ENCODE measurements around the gene DIDO1.
"Not testable (repeated sequence)": the region's sequence is repeated elsewhere in the genome, so short reads cannot be mapped to it uniquely, and the experiment has no call there.

DIDO1 gene

GRCh38 chr20:62875419-62876361, 50.6 kb downstream of the DIDO1 start:
- DNase-seq, result peak; percentile 65

DNA sequence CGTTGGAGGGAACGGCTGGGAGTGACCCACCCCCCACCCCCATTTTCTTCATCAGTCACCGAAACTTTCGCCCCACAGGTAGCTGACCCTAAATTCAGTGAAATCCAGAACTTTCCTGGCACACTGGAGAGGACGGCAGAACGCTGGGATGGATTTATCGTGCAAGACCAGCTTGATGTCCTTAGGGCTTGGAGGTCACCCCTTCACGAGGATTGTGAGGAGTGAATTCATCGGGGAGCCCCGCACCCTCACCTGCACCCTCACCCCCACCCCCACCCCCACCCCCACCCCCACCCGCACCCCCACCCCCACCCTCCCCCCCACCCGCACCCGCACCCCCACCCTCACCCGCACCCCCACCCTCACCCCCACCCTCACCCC, 51.4 kb downstream of the DIDO1 start:
- DNase-seq, result no peak

DNA sequence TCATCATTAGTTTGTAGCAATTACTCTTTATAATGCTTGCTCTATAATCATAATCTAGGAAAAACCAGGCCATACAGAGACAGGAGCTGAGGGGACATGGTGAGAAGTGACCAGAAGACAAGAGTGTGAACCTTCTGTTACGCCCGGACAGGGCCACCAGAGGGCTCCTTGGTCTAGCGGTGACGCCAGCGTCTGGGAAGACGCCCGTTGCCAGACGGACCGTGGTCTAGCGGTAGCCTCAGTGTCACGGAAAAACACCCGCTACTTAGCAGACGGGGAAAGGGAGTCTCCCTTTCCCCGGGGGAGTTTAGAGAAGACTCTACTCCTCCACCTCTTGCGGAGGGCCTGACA, 52.6 kb downstream of the DIDO1 start:
- DNase-seq, result not testable (repeated sequence)

DNA sequence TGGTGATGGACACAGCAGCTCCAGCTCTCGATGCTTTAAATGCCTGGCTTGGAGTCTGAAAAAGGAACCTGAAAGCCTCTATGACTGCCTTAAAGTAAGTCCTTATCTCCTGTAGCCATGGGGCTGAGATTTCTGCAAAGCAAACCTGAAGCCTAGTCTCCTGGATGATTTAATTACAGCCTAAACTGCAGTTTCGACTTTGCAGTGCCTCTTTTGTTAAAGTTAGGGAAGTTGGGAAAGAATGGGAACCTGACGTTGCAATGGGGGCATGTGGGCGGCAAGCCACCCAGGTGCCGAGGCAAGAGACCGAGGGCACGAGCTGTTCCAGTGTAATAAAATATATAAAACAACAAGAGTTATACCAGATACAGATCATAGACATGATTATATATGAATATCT, 53.0 kb downstream of the DIDO1 start:
- DNase-seq, result no peak

- no peak for DNase-seq
Observed at GRCh38 chr20:62872862-62873261, 53.4 kb downstream of the DIDO1 start.

DNA sequence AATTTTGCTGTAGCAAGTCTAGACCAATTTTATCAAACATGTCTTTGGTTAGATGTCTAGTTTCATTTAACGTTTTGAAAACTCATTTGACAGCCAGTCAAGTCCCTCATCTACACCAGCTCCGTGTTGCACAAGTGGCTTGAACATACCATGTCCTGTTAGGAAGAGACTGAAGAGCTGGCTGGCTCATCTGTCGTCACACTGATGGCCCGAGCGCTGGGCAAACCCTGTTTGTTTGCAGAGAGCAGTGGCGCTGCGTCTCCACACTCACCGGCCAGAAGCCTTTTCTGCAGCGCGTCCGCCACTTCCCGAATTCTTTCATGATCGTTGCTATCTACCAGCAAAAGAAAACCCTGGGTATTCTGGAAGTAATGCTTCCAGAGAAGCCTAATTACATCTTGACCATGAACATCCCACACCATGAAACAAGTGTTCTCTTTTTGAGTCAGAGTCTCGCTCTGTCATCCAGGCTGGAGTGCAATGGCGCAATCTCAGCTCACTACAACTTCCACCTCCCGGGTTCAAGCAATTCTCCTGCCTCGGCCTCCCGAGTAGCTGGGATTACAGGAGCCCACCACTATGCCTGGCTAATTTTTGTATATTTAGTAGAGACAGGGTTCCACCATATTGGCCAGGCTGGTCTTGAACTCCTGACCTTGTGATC, 54.0 kb downstream of the DIDO1 start:
- no peak for DNase-seq

- no peak for DNase-seq
Observed at GRCh38 chr20:62864207-62864606, 62.1 kb downstream of the DIDO1 start.

DNA sequence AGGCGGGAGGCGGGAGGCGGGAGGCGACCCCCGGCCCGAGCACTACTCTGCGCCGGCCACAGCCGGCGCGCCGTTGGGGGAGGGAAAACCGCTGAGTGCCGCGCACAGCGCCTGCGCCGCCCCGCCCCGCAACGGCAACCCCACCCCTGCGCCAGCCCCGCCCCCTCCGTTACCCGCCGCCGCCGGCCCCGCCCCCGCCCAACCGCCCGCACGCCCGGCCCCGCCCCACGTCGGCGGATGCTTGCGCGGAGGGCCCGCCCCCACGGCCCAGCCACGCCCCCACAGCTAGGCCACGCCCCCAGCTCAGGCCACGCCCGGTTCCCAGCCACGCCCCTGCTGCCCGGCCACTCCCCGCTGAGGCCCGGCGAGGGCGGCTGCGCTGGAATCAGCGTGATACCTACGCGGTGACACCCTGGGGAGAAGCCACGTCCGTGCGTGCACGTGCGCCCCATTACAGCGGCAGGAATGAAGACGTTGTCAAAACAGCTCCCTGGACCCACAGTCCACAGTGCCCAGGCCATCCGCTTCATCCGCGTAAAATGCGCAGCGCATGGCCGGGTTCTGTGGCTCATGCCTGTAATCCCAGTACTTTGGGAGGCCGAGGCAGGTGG, 64.5 kb downstream of the DIDO1 start, which contains the start of gene TCFL5:
TSS of gene TCFL5 (minus strand) at position 97 of the 611 bp plus-strand sequence. CDS start 152 bp downstream, outside the sequence.
- DNase-seq, result peak; percentile 76

GRCh38 chr20:62860924-62861691, 65.2 kb downstream of the DIDO1 start:
- DNase-seq, result no peak

GRCh38 chr20:62860391-62860923, 65.8 kb downstream of the DIDO1 start:
- DNase-seq, result peak; percentile 16

GRCh38 chr20:62859721-62860120, 66.6 kb downstream of the DIDO1 start:
- no peak for DNase-seq

DNA sequence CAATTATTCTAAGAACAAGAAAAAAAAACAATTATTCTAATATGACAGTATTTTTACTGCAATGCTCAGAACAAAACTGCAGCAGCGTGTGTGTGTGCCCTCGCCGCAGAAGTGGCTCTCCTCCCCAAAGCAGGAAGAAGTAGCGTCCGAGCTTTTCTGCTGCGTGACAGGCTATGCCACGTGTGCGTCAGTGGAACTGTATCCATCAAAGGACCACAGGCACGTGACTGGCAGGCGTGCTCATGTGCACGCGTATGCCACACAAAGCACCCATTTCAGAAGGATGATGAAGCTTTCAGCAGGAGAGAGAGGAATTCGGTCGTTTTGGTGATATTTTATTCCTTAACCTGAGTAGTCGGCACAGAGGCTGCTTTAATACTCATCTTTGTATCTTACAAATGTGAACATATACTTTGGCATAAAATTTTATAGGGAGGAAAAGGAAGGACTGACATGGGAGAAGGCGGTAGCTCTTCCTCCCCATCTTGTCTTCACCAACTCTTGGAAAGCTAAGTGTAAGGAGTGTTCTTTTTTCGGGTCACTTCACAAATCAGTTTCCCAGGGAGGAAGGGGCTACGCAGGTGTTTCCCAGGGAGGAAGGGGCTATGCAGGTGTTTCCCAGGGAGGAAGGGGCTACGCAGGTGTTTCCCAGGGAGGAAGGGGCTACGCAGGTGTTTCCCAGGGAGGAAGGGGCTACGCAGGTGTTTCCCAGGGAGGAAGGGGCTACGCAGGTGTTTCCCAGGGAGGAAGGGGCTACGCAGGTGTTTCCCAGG, 68.1 kb downstream of the DIDO1 start:
- no peak for DNase-seq

- DNase-seq, result no peak
Observed at GRCh38 chr20:62856931-62857619, 69.2 kb downstream of the DIDO1 start.

DNA sequence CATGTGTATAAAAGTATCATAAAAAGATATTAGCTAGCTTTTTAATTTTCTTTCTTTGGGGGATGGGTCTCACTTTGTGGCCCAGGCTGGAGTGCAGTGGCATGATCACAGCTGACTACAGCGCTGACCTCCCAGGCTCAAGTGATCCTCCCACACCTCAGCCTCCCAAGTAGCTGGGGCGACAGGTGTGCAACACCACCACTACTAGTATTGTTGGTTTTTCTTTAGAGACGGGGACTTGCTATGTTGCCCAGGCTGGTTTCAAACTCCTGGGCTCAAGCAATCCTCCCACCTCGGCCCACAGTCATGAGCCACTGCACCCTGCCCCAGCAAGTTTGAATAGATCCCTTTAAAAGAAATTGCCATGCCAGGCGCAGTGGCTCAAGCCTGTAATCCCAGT, 71.2 kb downstream of the DIDO1 start:
- DNase-seq, result no peak

DNA sequence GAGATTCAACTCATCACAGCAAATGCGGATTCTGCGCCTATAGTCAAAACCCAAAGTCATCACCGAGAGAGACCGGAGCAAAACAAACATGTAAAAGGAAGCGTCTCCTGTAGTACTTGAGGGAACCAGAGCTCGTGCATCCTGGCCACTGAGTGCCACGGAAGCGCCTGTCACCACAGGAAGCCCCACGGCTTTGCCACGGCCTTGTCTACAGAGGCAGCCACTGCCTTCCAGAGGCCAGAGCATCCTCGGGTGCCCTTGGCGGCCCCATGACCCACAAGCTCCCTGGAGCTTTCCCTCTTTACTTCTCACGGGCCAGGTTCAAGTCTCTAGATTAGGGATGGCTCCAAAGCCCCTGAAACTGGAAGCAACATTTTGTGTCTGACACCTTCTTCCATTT, 72.2 kb downstream of the DIDO1 start:
- DNase-seq, result no peak

DNA sequence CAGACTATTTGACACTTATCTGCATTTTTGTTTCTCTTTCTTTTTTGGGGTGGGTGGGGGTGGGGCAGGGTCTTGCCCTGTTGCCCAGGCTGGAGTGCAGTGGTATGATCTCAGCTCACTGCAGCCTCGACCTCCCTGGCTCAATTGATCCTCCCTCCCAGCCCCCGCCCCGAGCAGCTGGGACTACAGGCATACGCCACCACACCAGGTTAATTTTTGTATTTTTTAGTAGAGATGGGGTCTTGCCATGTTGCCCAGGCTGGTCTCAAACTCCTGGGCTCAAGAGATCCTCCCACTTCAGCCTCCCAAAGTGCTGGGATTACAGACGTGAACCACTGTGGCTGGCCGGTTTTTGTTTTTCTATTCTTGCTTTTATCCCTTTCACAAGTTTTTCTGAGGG, 73.0 kb downstream of the DIDO1 start:
- not testable (repeated sequence) for DNase-seq

DNA sequence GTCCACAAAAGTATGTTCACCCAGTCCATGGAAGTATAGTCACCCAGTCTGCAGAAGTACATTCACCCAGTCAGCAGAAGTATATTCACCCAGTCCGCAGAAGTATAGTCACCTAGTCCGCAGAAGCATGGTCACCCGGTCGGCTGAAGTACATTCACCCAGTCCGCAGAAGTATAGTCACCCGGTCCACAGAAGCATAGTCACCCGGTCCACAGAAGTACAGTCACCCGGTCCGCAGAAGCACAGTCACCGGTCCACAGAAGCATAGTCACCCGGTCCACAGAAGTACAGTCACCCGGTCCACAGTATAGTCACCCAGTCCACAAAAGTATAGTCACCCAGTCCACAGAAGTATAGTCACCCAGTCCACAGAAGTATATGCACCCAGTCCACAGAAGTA, 73.5 kb downstream of the DIDO1 start:
- DNase-seq, result no peak

GRCh38 chr20:62852196-62852595, 74.1 kb downstream of the DIDO1 start:
- DNase-seq, result no peak

DNA sequence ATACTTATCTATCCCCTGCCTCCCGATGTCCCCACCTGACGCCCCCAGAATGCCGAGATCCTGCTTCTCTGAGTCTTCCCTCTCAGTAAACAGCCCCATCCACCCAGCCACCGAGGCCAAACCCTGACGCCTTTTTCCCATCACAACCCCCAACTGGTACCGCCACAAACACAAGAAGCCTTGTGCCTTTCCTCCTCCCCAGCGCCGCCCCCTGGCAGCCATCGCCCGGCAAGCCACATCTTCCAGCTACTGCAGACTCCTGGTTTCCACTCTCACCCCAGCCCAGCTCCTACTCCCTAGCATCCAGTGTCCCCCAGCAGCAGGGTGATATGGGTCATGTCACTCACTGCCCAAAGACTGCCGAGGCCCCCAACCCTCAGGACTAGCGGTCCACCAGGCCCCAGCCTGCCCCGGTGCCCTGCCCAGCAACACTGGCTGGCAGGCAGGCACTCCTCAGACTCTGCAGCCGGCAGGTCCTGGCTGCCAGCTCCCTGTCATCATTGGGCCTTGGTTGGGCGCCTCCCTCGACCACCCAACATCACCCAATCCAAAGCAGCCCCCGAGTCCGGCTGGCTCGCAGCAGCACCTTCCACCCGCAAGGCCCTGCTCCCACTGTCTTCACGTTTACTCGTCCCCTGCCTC, 75.9 kb downstream of the DIDO1 start:
- no peak for DNase-seq

DNA sequence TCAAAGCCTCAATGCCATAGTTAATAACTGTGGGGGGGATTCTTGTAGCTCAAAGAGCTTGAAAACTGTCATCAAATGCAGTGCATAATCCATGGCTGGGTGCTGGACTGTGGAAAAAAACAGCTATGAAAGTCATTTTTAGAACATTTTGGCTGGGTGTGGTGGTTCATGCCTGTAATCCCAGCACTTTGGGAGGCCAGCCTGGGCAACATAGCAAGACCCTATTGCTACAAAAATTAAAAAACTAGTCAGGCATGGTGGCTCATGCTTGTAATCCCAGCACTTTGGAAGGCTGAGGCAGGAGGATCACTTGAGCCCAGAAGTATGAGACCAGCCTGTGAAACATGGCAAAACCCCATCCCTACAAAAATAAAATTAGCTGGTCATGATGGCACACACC, 76.9 kb downstream of the DIDO1 start:
- no peak for DNase-seq

- DNase-seq, result not testable (repeated sequence)
Observed at GRCh38 chr20:62848917-62849316, 77.4 kb downstream of the DIDO1 start.
